Tibial nerve (tissue), 4 donors: ENCODE data around the gene MAP2K2.

Experiments
- EP300 ChIP-seq, 2 donors: sonication (generic); formaldehyde crosslinking; IDR thresholded peaks; one replicate each; pipeline ENCODE4 v1.6.1; 2017; ENCODE audit warnings: antibody characterized with exemption in 2 of 2, mild to moderate bottlenecking in 1 of 2
- TF ChIP-seq, protein P1 (sequence below), 5 experiments: fragments of 200-600 bp in 3 of 5; fragments of 450-650 bp in 2 of 5; sonication (generic) in 3 of 5; IDR thresholded peaks; one replicate each; pipeline ENCODE4 v1.5.1; 2016 to 2019; ENCODE audit warnings: antibody characterized with exemption in 5 of 5, mild to moderate bottlenecking in 3 of 5, moderate library complexity in 2 of 5

DNA sequence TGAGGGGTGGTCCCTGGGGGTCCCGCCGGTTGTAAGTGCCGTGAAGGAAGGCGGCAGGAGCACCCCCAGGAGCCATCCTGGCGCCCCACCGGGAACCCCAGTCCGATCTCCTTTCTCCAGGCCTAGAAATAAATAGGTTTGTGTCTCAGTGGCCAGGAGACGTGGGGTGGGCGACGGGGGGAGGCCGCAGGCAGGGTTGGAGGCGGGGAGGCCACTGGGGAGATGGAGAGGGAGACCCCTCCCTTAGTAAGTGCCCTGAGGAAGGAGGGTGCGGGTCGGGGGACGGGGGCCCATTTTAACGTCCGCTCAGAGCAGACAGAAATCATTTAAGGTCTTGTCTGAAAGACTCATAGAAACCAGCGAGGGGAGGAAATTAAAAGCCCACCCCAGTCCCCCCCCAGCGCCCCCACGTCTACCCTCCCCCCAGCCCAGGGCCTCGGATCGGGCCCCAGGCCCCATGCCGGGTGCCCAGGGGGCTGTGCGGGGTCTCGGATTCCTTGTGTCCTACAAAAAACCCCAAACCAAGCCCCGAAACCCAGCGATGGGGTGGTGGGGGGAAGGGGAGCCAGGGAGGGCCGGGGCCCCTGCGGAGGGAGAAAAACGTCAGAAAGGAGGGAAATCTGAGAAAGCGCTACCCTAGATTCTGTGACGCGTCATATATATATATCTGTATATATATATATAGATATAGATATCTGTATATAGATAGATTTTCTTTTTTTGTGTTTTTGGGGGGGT lies 76.8 kb downstream of the MAP2K2 start:
- TF ChIP-seq, protein P1, sequence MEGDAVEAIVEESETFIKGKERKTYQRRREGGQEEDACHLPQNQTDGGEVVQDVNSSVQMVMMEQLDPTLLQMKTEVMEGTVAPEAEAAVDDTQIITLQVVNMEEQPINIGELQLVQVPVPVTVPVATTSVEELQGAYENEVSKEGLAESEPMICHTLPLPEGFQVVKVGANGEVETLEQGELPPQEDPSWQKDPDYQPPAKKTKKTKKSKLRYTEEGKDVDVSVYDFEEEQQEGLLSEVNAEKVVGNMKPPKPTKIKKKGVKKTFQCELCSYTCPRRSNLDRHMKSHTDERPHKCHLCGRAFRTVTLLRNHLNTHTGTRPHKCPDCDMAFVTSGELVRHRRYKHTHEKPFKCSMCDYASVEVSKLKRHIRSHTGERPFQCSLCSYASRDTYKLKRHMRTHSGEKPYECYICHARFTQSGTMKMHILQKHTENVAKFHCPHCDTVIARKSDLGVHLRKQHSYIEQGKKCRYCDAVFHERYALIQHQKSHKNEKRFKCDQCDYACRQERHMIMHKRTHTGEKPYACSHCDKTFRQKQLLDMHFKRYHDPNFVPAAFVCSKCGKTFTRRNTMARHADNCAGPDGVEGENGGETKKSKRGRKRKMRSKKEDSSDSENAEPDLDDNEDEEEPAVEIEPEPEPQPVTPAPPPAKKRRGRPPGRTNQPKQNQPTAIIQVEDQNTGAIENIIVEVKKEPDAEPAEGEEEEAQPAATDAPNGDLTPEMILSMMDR (IDR thresholded peaks at IDR 0.05), result no peak
- no peak for TF ChIP-seq EP300 (IDR thresholded peaks at IDR 0.05)
